Fibroblast of pulmonary artery (primary cell): ENCODE data around the gene NRARP.
A peak's percentile ranks its signal among the peaks of the same experiment; 100 is the strongest.

Experiments
- DNase-seq: peaks from one replicate; pipeline ENCODE4 v3.0.0-alpha.2; 2010; ENCODE audit warnings: low read depth
- H3K4me3 ChIP-seq: replicated peaks from 2 replicates; pipeline ENCODE4 v1.5.1; 2011; ENCODE audit warnings: low read depth, mild to moderate bottlenecking, control low read depth, low read length, moderate library complexity
- CTCF ChIP-seq: IDR thresholded peaks from 2 replicates; pipeline ENCODE4 v1.5.1; 2011; ENCODE audit warnings: mild to moderate bottlenecking, control low read depth, low read length, inconsistent platforms; ENCODE audit errors: missing control alignments

NRARP gene

GRCh38 chr9:137278721-137279711, 23.1 kb downstream of the NRARP start:
- peak overlapping the region; percentile 72 for H3K4me3 ChIP-seq
- DNase-seq, result no peak
- no peak for TF ChIP-seq CTCF

- H3K4me3 ChIP-seq, result peak overlapping the region; percentile 72
- DNase-seq, result peak; percentile 35
- no peak for TF ChIP-seq CTCF
Observed at GRCh38 chr9:137278061-137278701, 23.9 kb downstream of the NRARP start.

- peak within 1 kb of the TSS; percentile 72 for H3K4me3 ChIP-seq
- DNase-seq, result peak; percentile 94
- TF ChIP-seq CTCF, result peak; percentile 8
Observed at GRCh38 chr9:137277329-137278041, 24.6 kb downstream of the NRARP start, which contains the start of gene TOR4A. Gene TOR4A (plus strand): TSS chr9:137277726. CDS start chr9:137278690, 964 bp downstream.

- no peak for TF ChIP-seq CTCF
- peak overlapping the region; percentile 72 for H3K4me3 ChIP-seq
- DNase-seq, result peak; percentile 84
Observed at GRCh38 chr9:137276473-137277328, 25.4 kb downstream of the NRARP start.

GRCh38 chr9:137275588-137276472, 26.2 kb downstream of the NRARP start:
- H3K4me3 ChIP-seq, result no peak overlapping the region
- no peak for TF ChIP-seq CTCF
- DNase-seq, result no peak
